GM19193 (cell line): ENCODE data around the gene SAMM50.

Experiments used
- POLR2A ChIP-seq: IDR thresholded peaks from 4 replicates; pipeline ENCODE4 v1.6.1; 2011; ENCODE audit not compliant: insufficient read depth, insufficient read length; ENCODE audit errors: extremely low read depth

SAMM50 gene

DNA sequence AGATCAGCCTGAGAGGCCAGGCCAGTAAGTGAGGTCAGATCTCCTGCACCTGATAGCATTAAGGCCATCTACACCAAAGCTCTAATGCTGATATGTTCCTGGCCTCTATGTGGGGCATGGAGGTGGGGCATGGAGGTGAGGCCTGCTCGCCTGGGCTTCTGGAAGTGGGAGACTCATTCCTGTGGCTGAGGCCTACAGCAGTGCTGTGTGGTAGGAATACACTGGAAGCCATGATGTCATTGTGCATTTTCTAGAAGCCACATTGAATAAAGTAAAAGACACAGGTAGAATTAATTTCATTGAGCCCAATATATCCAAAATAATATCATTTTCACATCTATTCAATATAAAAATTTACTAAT lies 28.9 kb upstream of the SAMM50 start:
- TF ChIP-seq POLR2A: no peak

DNA sequence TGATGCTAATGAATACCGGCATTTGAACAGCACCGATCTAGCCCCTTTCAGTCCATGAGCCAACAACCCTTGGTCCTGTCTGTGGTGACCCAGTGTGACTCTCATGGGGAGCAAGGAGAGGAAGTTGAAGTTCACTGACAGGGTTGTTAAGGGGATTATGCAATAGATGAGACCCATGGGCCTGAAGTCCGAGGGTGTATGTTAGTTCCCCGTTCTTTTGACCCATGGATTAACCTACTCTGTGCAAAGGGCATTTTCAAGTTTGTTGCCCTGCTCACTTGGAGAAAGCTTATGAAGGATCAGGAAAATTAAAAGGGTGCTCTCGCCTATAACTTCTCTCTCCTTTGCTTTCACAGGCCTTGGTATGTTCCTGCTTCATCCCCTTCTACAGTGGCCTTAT lies 26.8 kb upstream of the SAMM50 start:
- TF ChIP-seq POLR2A: no peak

DNA sequence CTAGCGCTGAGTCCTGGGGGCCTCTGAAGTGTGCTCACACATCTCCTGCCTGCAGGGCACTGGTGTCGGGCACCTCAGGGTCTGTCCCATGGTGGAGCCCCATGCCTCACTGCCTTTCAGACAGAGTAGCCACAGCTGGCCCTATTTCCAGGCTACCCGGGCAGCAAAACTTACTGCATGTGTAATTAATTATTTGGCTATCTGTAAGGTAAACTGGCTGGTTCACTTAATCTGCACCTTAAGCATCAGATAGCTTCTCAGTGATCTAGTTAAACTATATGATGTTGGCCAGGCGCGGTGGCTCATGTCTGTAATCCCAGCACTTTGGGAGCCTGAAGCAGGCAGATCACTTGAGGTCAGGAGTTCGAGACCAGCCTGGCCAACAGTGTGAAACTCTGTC lies 26.3 kb upstream of the SAMM50 start:
- no peak for TF ChIP-seq POLR2A

DNA sequence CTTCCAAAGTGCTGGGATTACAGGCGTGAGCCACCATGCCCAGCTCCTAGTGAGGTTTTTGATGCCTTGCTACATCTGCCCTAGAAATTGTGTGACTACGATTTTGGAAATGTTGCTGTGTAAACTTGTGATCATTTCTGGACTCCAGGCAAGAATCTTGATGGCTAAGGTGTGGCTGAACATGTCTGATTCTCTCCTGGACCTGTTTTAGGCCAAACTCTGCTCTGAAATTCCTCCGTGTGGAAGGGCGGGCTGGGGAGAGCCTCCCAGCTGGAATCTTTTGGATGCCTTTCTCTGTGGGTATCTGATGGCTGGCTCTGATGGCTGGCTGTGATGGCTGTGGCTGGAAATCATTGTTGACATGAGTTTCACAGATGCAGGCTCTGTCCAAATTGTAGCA lies 23.5 kb upstream of the SAMM50 start:
- no peak for TF ChIP-seq POLR2A

DNA sequence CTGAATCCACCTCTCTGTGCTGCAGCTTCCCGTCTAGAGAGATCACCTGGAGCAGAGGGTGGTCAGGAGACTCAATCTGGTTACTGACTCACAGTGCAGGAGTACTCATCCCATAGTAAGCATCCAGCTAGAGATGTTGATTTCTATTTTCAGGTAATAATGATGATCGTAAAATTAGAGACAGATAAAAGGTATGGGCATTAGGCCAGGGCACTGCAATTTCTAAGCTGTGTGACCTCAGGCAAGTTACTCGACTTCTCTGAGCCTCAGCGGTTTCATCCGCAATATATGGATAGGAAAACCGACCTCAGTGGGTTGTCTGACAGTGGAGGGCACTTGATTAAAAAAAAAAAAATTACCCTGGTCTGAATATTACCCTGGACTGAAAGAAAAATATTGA lies 13.8 kb upstream of the SAMM50 start:
- TF ChIP-seq POLR2A: no peak

DNA sequence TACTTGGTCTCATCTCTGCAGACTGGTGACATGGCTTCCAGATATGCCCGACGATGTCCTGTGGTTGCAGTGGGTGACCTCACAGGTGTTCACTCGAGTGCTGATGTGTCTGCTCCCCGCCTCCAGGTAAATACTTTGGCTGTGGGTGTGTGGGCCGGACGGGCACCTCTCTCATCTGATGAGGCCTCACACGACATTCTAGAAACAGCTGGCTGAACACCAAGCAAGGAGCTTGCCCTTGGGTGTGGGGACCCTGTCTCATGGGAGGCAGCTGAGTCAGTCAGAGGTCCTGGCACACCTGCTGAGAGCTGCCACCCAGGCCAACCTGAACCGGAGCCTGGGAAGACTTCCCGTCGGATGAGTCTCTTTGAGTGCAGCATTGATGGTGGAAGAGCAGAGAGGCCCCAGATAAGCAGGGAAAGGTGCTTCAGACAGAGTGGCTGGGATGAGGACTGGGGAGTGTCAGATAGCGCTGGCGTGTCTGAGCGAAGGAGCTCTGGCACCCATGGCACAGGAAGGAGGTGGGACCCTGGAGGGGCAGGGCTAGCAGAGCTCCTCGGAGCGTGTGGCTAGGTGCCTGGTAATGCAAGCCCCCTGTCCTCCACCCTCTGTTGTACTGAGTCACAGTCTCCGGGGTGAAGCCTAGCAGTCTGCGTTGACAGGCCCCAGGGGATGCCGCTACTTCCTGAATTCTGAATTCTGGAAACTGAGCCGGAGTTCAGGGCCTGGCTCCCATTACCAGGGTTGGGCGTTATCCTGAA lies 10.4 kb upstream of the SAMM50 start:
- TF ChIP-seq POLR2A: no peak

DNA sequence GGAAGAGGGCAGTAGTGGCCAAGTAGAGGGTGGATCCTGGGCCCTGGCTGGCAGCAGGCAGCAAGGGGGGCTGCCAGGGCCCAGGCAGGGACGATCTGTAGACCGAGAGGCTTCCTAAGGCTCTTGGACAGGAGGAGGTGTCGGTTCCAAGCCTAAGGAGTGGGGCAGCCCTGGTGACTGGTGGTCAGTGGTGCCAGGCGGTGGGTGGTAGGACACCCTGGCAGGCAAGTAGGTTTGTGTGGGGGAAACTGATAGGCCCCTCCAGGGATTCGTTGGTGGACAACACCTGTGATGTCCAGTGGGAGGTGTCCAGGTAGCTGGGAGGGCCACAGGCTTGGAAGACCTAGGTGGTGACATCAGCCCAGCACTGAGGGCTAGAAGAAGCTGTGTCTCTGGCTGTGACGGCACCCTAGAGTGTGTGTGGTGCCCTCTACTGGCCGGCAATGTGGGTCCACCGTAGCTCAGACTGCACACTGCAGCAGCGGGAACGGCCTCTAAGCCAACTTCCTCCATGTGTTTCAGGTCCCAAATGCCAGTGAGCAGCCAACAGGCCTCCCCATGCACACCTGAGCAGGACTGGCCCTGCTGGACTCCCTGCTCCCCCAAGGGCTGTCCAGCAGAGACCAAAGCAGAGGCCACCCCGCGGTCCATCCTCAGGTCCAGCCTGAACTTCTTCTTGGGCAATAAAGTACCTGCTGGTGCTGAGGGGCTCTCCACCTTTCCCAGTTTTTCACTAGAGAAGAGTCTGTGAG lies 9.4 kb upstream of the SAMM50 start:
- no peak for TF ChIP-seq POLR2A

DNA sequence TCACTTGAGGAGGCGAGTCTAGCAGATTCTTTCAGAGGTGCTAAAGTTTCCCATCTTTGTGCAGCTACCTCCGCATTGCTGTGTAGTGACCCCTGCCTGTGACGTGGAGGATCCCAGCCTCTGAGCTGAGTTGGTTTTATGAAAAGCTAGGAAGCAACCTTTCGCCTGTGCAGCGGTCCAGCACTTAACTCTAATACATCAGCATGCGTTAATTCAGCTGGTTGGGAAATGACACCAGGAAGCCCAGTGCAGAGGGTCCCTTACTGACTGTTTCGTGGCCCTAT lies 8.9 kb upstream of the SAMM50 start:
- no peak for TF ChIP-seq POLR2A

DNA sequence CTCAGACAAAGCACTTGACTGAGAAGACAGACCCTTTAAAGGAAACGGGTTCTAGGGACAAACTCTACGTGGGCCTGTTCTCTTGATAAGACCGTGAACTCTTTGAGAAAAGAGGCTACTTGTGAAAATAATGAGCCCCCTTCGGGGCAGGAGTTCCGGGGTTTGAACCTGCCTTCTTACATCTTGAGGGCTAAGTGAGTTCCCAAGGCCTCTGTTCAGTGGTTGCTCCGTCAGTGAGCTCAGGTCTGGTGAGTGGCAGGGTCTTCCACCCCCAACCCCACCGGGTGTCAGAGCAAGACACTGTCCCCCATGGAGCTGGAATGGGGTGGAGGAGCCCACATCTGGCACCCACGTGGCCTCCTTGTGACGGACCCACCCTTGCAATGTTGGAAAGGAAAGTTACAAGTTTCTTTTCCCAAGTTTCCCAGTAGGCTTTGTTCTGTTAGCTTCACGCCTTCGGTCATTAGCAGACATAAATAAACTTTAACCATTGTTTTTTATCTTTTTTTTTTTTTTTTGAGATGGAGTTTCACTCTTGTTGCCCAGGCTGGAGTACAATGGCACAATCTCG lies 6.3 kb upstream of the SAMM50 start:
- no peak for TF ChIP-seq POLR2A

DNA sequence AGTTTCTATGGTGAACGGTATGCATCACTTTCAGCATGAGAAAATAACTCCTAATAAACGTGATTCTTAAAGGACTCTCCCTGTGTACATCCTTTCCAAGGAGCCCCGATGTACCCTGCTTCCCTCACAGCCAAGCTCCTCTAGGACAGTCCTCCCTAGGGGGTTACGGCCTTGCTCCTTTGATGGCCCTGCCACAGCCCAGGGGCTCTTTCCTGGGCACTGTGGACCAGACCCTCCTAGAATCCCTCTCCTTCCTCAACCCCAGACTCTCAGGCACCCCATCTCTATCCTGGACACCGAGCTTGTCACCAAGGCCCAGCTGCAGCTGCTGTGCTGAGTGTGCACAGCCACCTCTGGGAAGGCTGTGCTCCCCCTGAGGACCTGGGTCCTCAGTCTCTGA lies 3.9 kb upstream of the SAMM50 start:
- no peak for TF ChIP-seq POLR2A

DNA sequence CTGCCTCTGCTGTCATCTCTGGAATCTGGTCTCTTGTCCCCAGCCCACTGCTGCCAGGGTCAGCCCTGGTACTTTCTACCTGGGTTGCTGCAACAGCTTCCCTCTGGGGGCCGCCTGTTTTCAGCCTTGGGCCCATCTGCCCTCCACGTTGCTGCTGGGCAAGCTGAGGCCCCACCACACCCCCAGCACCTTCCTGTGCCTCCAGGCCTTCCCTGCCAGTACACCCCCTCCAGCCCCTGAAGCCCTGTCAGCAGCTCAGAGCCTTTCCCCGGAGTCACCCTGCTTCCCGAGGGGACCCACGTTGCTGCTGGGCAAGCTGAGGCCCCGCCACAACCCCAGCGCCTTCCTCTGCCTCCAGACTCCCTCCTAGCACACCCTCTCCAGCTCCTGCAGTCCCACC lies 3.3 kb upstream of the SAMM50 start:
- no peak for TF ChIP-seq POLR2A

DNA sequence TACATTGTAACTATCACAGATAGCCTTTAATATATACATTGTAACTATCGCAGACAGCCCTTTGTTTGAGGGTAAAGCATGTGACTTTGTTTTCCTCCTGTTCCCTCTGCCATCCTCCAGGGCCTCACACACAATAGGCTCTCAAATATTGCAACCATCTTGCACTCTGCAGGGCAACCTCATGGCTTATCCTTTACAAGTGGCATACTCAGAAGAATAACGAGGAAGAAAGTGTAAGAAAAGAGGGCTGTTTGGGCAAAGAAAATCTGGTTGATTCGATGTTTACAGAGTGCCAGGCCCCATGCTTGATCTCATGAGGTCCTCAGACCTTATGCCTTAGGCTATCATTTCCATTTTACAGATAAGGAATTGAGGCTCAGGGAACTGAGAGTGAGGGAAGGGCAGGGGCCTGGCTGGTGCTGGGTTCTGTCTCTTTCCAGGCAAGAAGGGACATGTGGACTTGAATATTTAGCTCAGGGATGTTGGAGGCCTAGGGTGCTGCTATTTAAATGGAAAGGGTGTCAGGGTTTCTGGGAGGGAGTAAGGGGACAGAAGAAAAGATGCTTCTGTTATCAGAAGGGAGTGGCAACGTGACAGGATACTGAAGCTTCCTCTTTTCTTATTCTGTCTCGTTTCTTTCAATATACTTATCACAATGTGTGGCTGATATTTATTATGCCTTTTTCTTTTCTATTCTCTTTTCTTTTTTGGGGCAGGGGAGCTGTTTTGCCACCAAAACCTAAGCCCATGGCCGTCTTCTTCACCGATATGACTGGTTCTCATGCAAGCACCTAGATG lies 1.1 kb upstream of the SAMM50 start:
- TF ChIP-seq POLR2A: no peak

DNA sequence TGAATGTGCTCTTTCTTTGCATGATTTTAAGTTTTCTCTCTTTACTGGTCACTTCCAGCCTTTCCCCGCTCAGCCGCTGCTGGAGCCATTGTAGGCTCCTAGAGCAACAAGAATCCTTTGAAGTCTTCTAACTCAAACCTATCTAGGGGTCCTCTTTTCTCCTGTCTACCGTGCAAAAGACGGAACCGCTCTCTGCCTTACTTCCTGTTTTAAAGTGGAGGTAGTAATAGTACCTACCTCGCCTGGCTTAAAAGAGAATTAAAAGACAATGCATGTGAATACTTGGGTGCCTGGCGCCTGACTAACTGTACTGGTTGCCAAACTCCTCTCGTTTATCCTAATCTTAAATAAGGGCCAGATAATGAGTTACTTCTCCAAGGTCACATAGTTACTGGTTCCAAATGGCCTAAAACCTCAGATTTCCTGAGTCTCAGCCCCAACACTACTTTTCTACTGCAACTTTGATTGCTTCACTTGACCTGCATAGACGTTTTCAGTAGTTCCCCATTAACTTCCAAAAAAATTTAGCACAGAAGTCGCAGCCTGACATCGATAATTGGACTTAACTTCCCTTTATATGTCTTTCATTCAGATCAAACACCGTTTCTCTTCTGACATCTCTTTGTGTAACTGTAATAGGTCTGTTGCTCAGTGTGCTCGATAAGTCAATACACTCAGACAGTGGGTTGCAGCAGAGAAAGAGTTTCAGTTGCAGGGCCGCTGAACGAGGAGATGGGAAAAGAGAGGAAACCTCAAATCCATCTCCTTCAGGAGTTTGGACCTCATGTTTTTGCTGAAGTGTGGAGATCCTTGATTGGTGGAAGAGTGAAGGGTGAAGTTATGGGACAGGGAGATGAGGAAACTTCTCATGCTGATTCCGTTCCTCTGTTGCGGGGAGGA lies 891 bp downstream of the SAMM50 start:
- TF ChIP-seq POLR2A: no peak

DNA sequence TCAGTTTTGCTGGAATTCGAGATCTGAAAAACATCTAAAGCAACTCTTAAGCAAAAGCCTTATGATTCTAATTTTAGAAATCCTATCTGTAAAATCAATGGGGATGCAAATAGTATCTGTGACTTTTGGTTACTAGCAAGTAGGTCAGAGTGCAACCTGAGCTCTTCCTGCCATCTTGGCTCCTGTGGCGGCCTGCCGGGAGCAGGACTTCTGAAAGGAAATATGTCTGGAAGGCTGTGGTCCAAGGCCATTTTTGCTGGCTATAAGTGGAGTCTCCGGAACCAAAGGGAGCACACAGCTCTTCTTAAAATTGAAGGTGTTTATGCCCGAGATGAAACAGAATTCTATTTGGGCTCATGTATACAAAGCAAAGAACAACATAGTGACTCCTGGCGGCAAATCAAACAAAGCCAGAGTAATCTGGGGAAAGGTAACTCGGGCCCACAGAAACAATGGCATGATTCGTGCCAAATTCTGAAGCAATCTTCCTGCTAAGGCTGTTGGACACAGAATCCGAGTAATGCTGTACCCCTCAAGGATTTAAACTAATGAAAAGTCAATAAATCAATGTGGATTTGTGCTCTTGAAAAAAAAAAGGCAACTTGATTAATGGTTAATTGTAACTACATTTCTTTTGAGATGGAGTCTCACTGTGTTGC lies 1.7 kb downstream of the SAMM50 start:
- no peak for TF ChIP-seq POLR2A
